IMR-90 (cell line): ENCODE results near the gene CACNA2D3. TPM values are rescaled to one million over a fixed set of nuclear protein-coding genes. Genes with fewer than 3 reads are reported as not detected.

Source experiments
- ATAC-seq: fragments of 200-7000 bp; cut with Tn5 transposase; 2 replicates; pipeline ENCODE4 v1.9.1; 2020; ENCODE audit warnings: low read depth, mild to moderate bottlenecking, moderate library complexity
- BruUV-seq: library from RNA; stranded (reverse); fragments of 400-500 nt; replicated peaks from 2 replicates; lab custom pipeline; 2021; lab: Mats Ljungman, UMichigan
- CTCF ChIA-PET: fragments of 300-600 bp; formaldehyde crosslinking; extraction: SDS; loops from one replicate; lab custom pipeline; 2021; ENCODE audit warnings: antibody characterized with exemption; lab: Yijun Ruan, JAX
- POLR2A ChIA-PET: fragments of 300-600 bp; sonication (Branson Sonifier 250); formaldehyde crosslinking; loops from one replicate; lab custom pipeline; 2022; ENCODE audit warnings: antibody characterized with exemption; ENCODE audit not compliant: unreplicated experiment; lab: Charles Lee
- DNase-seq: peaks from one replicate; pipeline ENCODE4 v3.0.0; 2013
- H2AFZ ChIP-seq: replicated peaks from 2 replicates; pipeline ENCODE3; 2013; ENCODE audit warnings: low read length, mild to moderate bottlenecking; ENCODE audit not compliant: poor library complexity
- H2AK5ac ChIP-seq: 2 replicates; pipeline ENCODE4 v1.6.1; 2013; ENCODE audit warnings: low read depth, low read length, inconsistent platforms
- H2AK9ac ChIP-seq: replicated peaks from 2 replicates; pipeline ENCODE3; 2013; ENCODE audit warnings: mild to moderate bottlenecking, low read depth, low read length, moderate library complexity; ENCODE audit not compliant: poor library complexity
- H2BK120ac ChIP-seq: 2 replicates; pipeline ENCODE4 v1.6.1; 2013; ENCODE audit warnings: low read depth, low read length, inconsistent platforms
- H2BK15ac ChIP-seq: 3 replicates; pipeline ENCODE4 v1.6.1; 2013; ENCODE audit warnings: low read depth, low read length, inconsistent platforms
- H2BK20ac ChIP-seq: 2 replicates; pipeline ENCODE4 v1.6.1; 2013; ENCODE audit warnings: low read depth, mild to moderate bottlenecking, inconsistent platforms, low read length, moderate library complexity
- H2BK5ac ChIP-seq: 2 replicates; pipeline ENCODE4 v1.6.1; 2013; ENCODE audit warnings: mild to moderate bottlenecking, low read depth, low read length, inconsistent platforms; ENCODE audit not compliant: poor library complexity, severe bottlenecking
- H3K14ac ChIP-seq: replicated peaks from 2 replicates; pipeline ENCODE4 v1.6.1; 2013; ENCODE audit warnings: low read depth, low read length, inconsistent platforms
- H3K18ac ChIP-seq: 2 replicates; pipeline ENCODE4 v1.6.1; 2013; ENCODE audit warnings: low read depth, low read length, control low read depth
- H3K23ac ChIP-seq: 2 replicates; pipeline ENCODE4 v1.6.1; 2013; ENCODE audit warnings: low read depth, low read length, inconsistent platforms
- H3K27ac ChIP-seq: 2 replicates; pipeline ENCODE4 v1.5.1; 2013; ENCODE audit warnings: mild to moderate bottlenecking, control low read depth, low read length; ENCODE audit not compliant: insufficient read depth
- H3K27me3 ChIP-seq: 2 replicates; pipeline ENCODE4 v1.6.1; 2013; ENCODE audit warnings: low read length; ENCODE audit not compliant: control insufficient read depth, insufficient read depth
- H3K36me3 ChIP-seq: 2 replicates; pipeline ENCODE4 v1.6.1; 2013; ENCODE audit warnings: low read length, mixed read lengths; ENCODE audit not compliant: control insufficient read depth, insufficient read depth
- H3K4ac ChIP-seq: 2 replicates; pipeline ENCODE4 v1.6.1; 2013; ENCODE audit warnings: low read depth, low read length, inconsistent platforms
- H3K4me1 ChIP-seq: 2 replicates; pipeline ENCODE4 v1.6.1; 2013; ENCODE audit warnings: low read length, mixed read lengths; ENCODE audit not compliant: control insufficient read depth, insufficient read depth
- H3K4me2 ChIP-seq: 2 replicates; pipeline ENCODE4 v1.6.1; 2013; ENCODE audit warnings: low read depth, mild to moderate bottlenecking, control low read depth, low read length, moderate library complexity
- H3K4me3 ChIP-seq: 2 replicates; pipeline ENCODE4 v1.5.1; 2013; ENCODE audit warnings: low read depth, mild to moderate bottlenecking, control low read depth, low read length, moderate library complexity; ENCODE audit not compliant: insufficient read depth
- H3K56ac ChIP-seq: 2 replicates; pipeline ENCODE4 v1.6.1; 2013; ENCODE audit warnings: low read length, inconsistent platforms; ENCODE audit not compliant: insufficient read depth; ENCODE audit errors: extremely low read depth
- H3K79me1 ChIP-seq, 2 experiments: 2 replicates each; pipeline ENCODE4 v1.6.1; 2013; ENCODE audit warnings: low read length in 2 of 2, inconsistent platforms in 1 of 2, low read depth in 1 of 2
- H3K9ac ChIP-seq: 2 replicates; pipeline ENCODE4 v1.6.1; 2013; ENCODE audit warnings: low read depth, low read length, control low read depth
- H3K9me1 ChIP-seq: 2 replicates; pipeline ENCODE4 v1.6.1; 2013; ENCODE audit warnings: low read length, inconsistent platforms; ENCODE audit not compliant: insufficient read depth
- H3K9me3 ChIP-seq: 2 replicates; pipeline ENCODE4 v1.6.1; 2013; ENCODE audit warnings: low read length; ENCODE audit not compliant: control insufficient read depth, insufficient read depth
- H4K20me1 ChIP-seq: 2 replicates; pipeline ENCODE4 v1.6.1; 2013; ENCODE audit warnings: low read length, inconsistent platforms; ENCODE audit not compliant: insufficient read depth
- H4K5ac ChIP-seq: 2 replicates; pipeline ENCODE4 v1.6.1; 2013; ENCODE audit warnings: mild to moderate bottlenecking, low read depth, low read length, control low read depth
- H4K8ac ChIP-seq, 2 experiments: 2 replicates each; pipeline ENCODE4 v1.6.1; 2013; ENCODE audit warnings: low read depth in 2 of 2, low read length in 2 of 2, control low read depth in 1 of 2, inconsistent platforms in 1 of 2
- H4K91ac ChIP-seq: 2 replicates; pipeline ENCODE4 v1.6.1; 2013; ENCODE audit warnings: low read depth, low read length, inconsistent platforms; ENCODE audit not compliant: insufficient read depth
- BHLHE40 ChIP-seq: fragments of 150-350 bp; IDR thresholded peaks from 2 replicates; pipeline ENCODE4 v1.6.1; 2016; ENCODE audit warnings: mild to moderate bottlenecking, low read depth, low read length
- CEBPB ChIP-seq: IDR thresholded peaks from 2 replicates; pipeline ENCODE4 v1.6.1; 2012; ENCODE audit warnings: low read depth, low read length, improper control_type of control experiment
- CHD1 ChIP-seq: IDR thresholded peaks from 2 replicates; pipeline ENCODE4 v1.6.1; 2012; ENCODE audit warnings: low read depth, low read length, improper control_type of control experiment
- CTCF ChIP-seq: conservative IDR thresholded peaks from 2 replicates; pipeline ENCODE4 v1.5.1; 2012; ENCODE audit warnings: mild to moderate bottlenecking, low read depth, low read length, improper control_type of control experiment
- ELK1 ChIP-seq: fragments of 150-350 bp; IDR thresholded peaks from 2 replicates; pipeline ENCODE4 v1.6.1; 2016; ENCODE audit warnings: low read depth, mild to moderate bottlenecking, low read length, moderate library complexity, borderline replicate concordance
- FOS ChIP-seq: fragments of 150-350 bp; IDR thresholded peaks from 2 replicates; pipeline ENCODE4 v1.6.1; 2016; ENCODE audit warnings: low read depth, low read length
- MAFK ChIP-seq: IDR thresholded peaks from 2 replicates; pipeline ENCODE4 v1.6.1; 2012; ENCODE audit warnings: low read depth, low read length, improper control_type of control experiment
- MAZ ChIP-seq: IDR thresholded peaks from 2 replicates; pipeline ENCODE4 v1.6.1; 2012; ENCODE audit warnings: low read depth, mild to moderate bottlenecking, low read length, improper control_type of control experiment, moderate library complexity, borderline replicate concordance
- MXI1 ChIP-seq: IDR thresholded peaks from 2 replicates; pipeline ENCODE4 v1.6.1; 2012; ENCODE audit warnings: low read depth, mild to moderate bottlenecking, low read length, moderate library complexity, borderline replicate concordance
- NFE2L2 ChIP-seq: fragments of 150-350 bp; IDR thresholded peaks from 2 replicates; pipeline ENCODE4 v1.6.1; 2016; ENCODE audit warnings: low read depth, mild to moderate bottlenecking, low read length
- POLR2A ChIP-seq: IDR thresholded peaks from 2 replicates; pipeline ENCODE4 v1.6.1; 2012; ENCODE audit warnings: mild to moderate bottlenecking, low read depth, low read length
- RAD21 ChIP-seq: IDR thresholded peaks from 2 replicates; pipeline ENCODE4 v1.6.1; 2012; ENCODE audit warnings: low read length, improper control_type of control experiment
- RCOR1 ChIP-seq: IDR thresholded peaks from 2 replicates; pipeline ENCODE4 v1.6.1; 2012; ENCODE audit warnings: mild to moderate bottlenecking, low read length, improper control_type of control experiment; ENCODE audit not compliant: insufficient replicate concordance
- RFX5 ChIP-seq: IDR thresholded peaks from 2 replicates; pipeline ENCODE4 v1.8.0; 2012; ENCODE audit warnings: low read depth, mild to moderate bottlenecking, low read length, moderate library complexity
- SMC3 ChIP-seq: fragments of 150-350 bp; IDR thresholded peaks from 2 replicates; pipeline ENCODE4 v1.6.1; 2016; ENCODE audit warnings: low read depth, mild to moderate bottlenecking, antibody characterized with exemption, low read length, moderate library complexity
- USF2 ChIP-seq: fragments of 150-350 bp; IDR thresholded peaks from 2 replicates; pipeline ENCODE4 v1.6.1; 2017; ENCODE audit warnings: mild to moderate bottlenecking, antibody characterized with exemption, low read length, low read depth
- WGBS, 2 experiments: methylation state at CpG; one replicate each; pipeline versions ENCODE4 v1.1.5 to v1.1.7; 2013; ENCODE audit warnings: missing lambda C conversion rate in 2 of 2; ENCODE audit not compliant: insufficient read length in 1 of 2; ENCODE audit errors: extremely low coverage in 2 of 2; 5-methylcytosine and 5-hydroxymethylcytosine counted together
- dilution Hi-C: fragments of 300-500 bp; cut with HindIII; formaldehyde crosslinking; loops from one replicate; pipeline ENCODE4 v1.14.3; 2018; ENCODE audit warnings: low sequenced_read_pairs; ENCODE audit not compliant: unreplicated experiment
- in situ Hi-C: fragments of 300-500 bp; cut with MboI; formaldehyde crosslinking; loops from 3 replicates; pipeline ENCODE4 v1.14.3; 2019; ENCODE audit warnings: low sequenced_read_pairs, inconsistent platforms, mixed read lengths
- intact Hi-C: fragments of 100-400 bp; cut with micrococcal nuclease; formaldehyde crosslinking; loops from 2 replicates; pipeline ENCODE4 v1.10.0; 2022
- polyA plus RNA-seq, 3 experiments: library from polyadenylated mRNA; depleted of rRNA; stranded (reverse); fragments of >200 nt; gene quantifications; 2 replicates each; pipeline ENCODE4 v1.2.3, GENCODE V29; 2012; ENCODE audit warnings: low replicate concordance in 1 of 3
- total RNA-seq: library from RNA; depleted of rRNA; stranded (reverse); fragments of >200 nt; gene quantifications from 2 replicates; pipeline ENCODE4 v1.2.3, GENCODE V29; 2012

The CACNA2D3 gene
- total and polyA plus RNA-seq, 2 of the 4 experiments (the other 2 are of a cell fraction) = 0.36 to 0.41 TPM

GRCh38 chr3:54085936-54086335 lies 36.4 kb upstream of the CACNA2D3 start:
- no peak overlapping the region for H3K4me2 ChIP-seq
- no peak overlapping the region for H3K9ac ChIP-seq
- H4K5ac ChIP-seq = no peak overlapping the region
- H2BK15ac ChIP-seq = no peak overlapping the region
- no peak overlapping the region for H3K4ac ChIP-seq
- H3K4me3 ChIP-seq = no peak overlapping the region
- no peak overlapping the region for H3K56ac ChIP-seq
- intact Hi-C loops (no loop called here), in situ Hi-C loops (no loop called here), dilution Hi-C loops (no loop called here)
- no TSS peak for BruUV-seq
- no peak overlapping the region for H3K14ac ChIP-seq
- WGBS, 2 experiments = 20% methylated on average over 1 of the region's 6 CpGs; no CpG with 5 or more reads in 1 of the 2 experiments
- H3K23ac ChIP-seq = no peak overlapping the region
- H3K4me1 ChIP-seq = no peaks in the 10 kb centered on the region
- peaks cover 9% of the 10 kb centered on the region for H3K9me3 ChIP-seq
- ATAC-seq (no peak), DNase-seq (no peak)
- H2BK120ac ChIP-seq = no peak overlapping the region
- H3K79me1 ChIP-seq = no peaks in the 10 kb centered on the region
- no peaks in the 10 kb centered on the region for H3K36me3 ChIP-seq
- H4K8ac ChIP-seq = no peak overlapping the region
- no peak overlapping the region for H3K27ac ChIP-seq
- ChIA-PET POLR2A (interaction anchor here (0.7 kb wide), 1 partner anchor 39 kb away, joined by 3 read pairs; no protein-coding TSS in a partner anchor), CTCF (no interaction called here)
- H3K18ac ChIP-seq = no peak overlapping the region
- no peak overlapping the region for H4K91ac ChIP-seq
- no peak overlapping the region for H2AK9ac ChIP-seq
- no peaks in the 10 kb centered on the region for H4K20me1 ChIP-seq
- H3K27me3 ChIP-seq = no peaks in the 10 kb centered on the region
- H2AFZ ChIP-seq = no peak overlapping the region
- H2AK5ac ChIP-seq = no peak overlapping the region
- TF ChIP-seq FOS (no peak), RAD21 (no peak), MAZ (no peak), CEBPB (no peak), POLR2A (no peak), BHLHE40 (no peak), RFX5 (no peak), NFE2L2 (no peak), RCOR1 (no peak), MAFK (no peak), USF2 (no peak), CTCF (no peak), MXI1 (no peak), ELK1 (no peak), SMC3 (no peak), CHD1 (no peak)
- H2BK20ac ChIP-seq = no peak overlapping the region
- H2BK5ac ChIP-seq = no peak overlapping the region
- H3K9me1 ChIP-seq = no peaks in the 10 kb centered on the region
